Measurements from ENCODE around the gene HEPN1.

GRCh38 chr11:124935548-124936514, 16.8 kb downstream of the HEPN1 start, which contains the start of gene HEPACAM:
- no peak for TF ChIP-seq CTCF (IDR thresholded peaks at IDR 0.05)
- no peak for TF ChIP-seq POLR2AphosphoS5 (IDR thresholded peaks at IDR 0.05)

Measured in prostate gland (tissue), 2 donors.